ENCODE data around the gene FGFBP1.

Gene FGFBP1

GRCh38 chr4:15938640-15939039 is at the start of gene FGFBP1:
Gene FGFBP1, minus strand, starts transcription at chr4:15938740. Its CDS starts 2,108 bp downstream, at chr4:15936632.
- no peak for DNase-seq (ENCODE audit: low read depth, low spot score)

GRCh38 chr4:15988222-15988621 is 49.7 kb upstream of the FGFBP1 start:
- DNase-seq (ENCODE audit: low read depth, low spot score): no peak

- no peak for DNase-seq (ENCODE audit: low read depth, low spot score)
These were observed 48.4 kb upstream of the FGFBP1 start for GRCh38 chr4:15986907-15987306.

GRCh38 chr4:15983610-15984009 is 45.1 kb upstream of the FGFBP1 start:
- no peak for DNase-seq (ENCODE audit: low read depth, low spot score)

GRCh38 chr4:15982842-15983524 is 44.4 kb upstream of the FGFBP1 start:
- no peak for DNase-seq (ENCODE audit: low read depth, low spot score)

GRCh38 chr4:15976456-15977447 is 38.2 kb upstream of the FGFBP1 start:
- no peak for DNase-seq (ENCODE audit: low read depth, low spot score)

- no peak for DNase-seq (ENCODE audit: low read depth, low spot score)
These were observed 32.7 kb upstream of the FGFBP1 start for GRCh38 chr4:15971068-15971801.

- no peak for DNase-seq (ENCODE audit: low read depth, low spot score)
These were observed 30.2 kb upstream of the FGFBP1 start for GRCh38 chr4:15968551-15969300.

DNA sequence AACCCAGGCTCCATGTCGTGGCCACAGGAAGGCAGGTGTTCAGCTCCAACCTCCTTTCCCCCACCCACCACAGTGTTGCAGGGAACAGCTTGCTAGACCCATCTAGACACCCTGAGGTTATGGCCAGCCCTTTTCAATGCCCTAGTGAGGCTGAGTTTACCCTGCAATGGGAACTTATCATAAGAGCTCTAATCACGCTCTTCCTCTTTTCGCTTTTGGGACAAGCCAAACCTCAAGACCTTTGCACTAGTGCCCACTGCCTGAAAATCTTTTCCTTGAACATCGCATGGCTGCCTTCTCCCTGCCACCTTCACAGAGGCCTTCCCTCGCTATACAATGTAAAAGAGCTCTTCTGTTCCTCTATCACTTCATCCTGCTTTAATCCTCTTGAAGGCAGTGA is 26.8 kb upstream of the FGFBP1 start:
- DNase-seq (ENCODE audit: low read depth, low spot score): no peak

DNA sequence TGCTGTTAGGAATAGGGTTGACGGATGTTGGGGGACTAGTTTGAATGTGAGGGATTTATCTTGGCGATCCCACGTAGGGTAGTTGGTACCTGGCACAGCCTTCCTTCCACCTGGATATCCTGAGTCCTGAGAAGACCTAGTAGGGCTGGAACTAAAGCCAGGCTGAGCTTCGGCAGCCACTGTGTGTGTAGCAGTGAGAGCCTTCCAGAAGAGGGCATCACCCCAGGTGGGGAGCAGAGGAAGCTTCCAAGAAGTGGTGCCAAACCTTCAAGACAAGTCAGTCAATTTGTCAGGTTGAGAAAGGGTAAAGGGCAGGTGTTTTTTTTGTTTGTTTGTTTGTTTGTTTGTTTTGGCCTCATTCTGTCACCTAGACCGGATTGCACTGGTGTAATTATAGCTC is 25.6 kb upstream of the FGFBP1 start:
- DNase-seq (ENCODE audit: low read depth, low spot score): no peak

GRCh38 chr4:15963576-15963975 is 25.0 kb upstream of the FGFBP1 start:
- DNase-seq (ENCODE audit: low read depth, low spot score): no peak

- DNase-seq (ENCODE audit: low read depth, low spot score): peak; percentile 4
These were observed 24.5 kb upstream of the FGFBP1 start, which contains the start of gene FGFBP2 for GRCh38 chr4:15963001-15963451. Gene FGFBP2, minus strand, starts transcription at chr4:15963175. Its CDS starts 46 bp downstream, at chr4:15963129.

- DNase-seq (ENCODE audit: low read depth, low spot score): no peak
These were observed 23.4 kb upstream of the FGFBP1 start for GRCh38 chr4:15961781-15962510.

- no peak for DNase-seq (ENCODE audit: low read depth, low spot score)
These were observed 20.0 kb upstream of the FGFBP1 start for GRCh38 chr4:15958562-15958961.

GRCh38 chr4:15956179-15956850 is 17.8 kb upstream of the FGFBP1 start:
- peak; percentile 54 for DNase-seq (ENCODE audit: low read depth, low spot score)

DNA sequence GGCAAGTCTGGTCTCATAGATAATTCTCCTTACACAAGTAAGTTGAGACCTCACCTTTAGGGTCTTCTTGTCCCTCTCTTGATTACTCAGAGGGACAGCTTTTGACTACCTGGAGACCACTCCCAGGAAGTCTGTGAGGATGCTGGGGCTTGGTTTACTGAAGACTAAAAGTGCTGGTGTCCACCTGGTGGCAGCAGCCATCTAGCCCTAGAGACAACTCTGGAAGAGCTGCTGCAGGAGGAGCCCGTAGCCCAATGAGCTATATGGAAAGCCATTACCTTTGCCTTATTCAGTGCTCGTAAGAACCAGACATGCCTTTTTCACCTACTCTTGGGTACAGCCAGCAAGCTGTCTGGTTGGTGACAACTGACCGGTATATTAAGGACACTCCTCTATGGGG is 17.1 kb upstream of the FGFBP1 start:
- no peak for DNase-seq (ENCODE audit: low read depth, low spot score)

GRCh38 chr4:15953625-15954024 is 15.1 kb upstream of the FGFBP1 start:
- no peak for DNase-seq (ENCODE audit: low read depth, low spot score)

- DNase-seq (ENCODE audit: low read depth, low spot score): no peak
These were observed 13.2 kb upstream of the FGFBP1 start for GRCh38 chr4:15951781-15952180.

GRCh38 chr4:15948826-15949225 is 10.3 kb upstream of the FGFBP1 start:
- no peak for DNase-seq (ENCODE audit: low read depth, low spot score)

- DNase-seq (ENCODE audit: low read depth, low spot score): no peak
These were observed 9.1 kb upstream of the FGFBP1 start for GRCh38 chr4:15947684-15948083.

All from activated CD4-positive, CD25-positive, alpha-beta regulatory T cell treated with anti-CD3 and anti-CD28 coated beads, Interleukin-2, amount 50 U/mL, for 16 hours (primary cell).